IMR-90 (cell line): ENCODE measurements around the gene NEMP1. TPM values are rescaled to one million over a fixed set of nuclear protein-coding genes. Genes with fewer than 3 reads are reported as not detected.

Source experiments
- ATAC-seq: fragments of 200-7000 bp; cut with Tn5 transposase; 2 replicates; pipeline ENCODE4 v1.9.1; 2020; ENCODE audit warnings: low read depth, mild to moderate bottlenecking, moderate library complexity
- BruUV-seq: library from RNA; stranded (reverse); fragments of 400-500 nt; replicated peaks from 2 replicates; lab custom pipeline; 2021; lab: Mats Ljungman, UMichigan
- CTCF ChIA-PET: fragments of 300-600 bp; formaldehyde crosslinking; extraction: SDS; loops from one replicate; lab custom pipeline; 2021; ENCODE audit warnings: antibody characterized with exemption; lab: Yijun Ruan, JAX
- POLR2A ChIA-PET: fragments of 300-600 bp; sonication (Branson Sonifier 250); formaldehyde crosslinking; loops from one replicate; lab custom pipeline; 2022; ENCODE audit warnings: antibody characterized with exemption; ENCODE audit not compliant: unreplicated experiment; lab: Charles Lee
- DNase-seq: peaks from one replicate; pipeline ENCODE4 v3.0.0; 2013
- H2AFZ ChIP-seq: replicated peaks from 2 replicates; pipeline ENCODE3; 2013; ENCODE audit warnings: low read length, mild to moderate bottlenecking; ENCODE audit not compliant: poor library complexity
- H2AK5ac ChIP-seq: 2 replicates; pipeline ENCODE4 v1.6.1; 2013; ENCODE audit warnings: low read depth, low read length, inconsistent platforms
- H2AK9ac ChIP-seq: replicated peaks from 2 replicates; pipeline ENCODE3; 2013; ENCODE audit warnings: mild to moderate bottlenecking, low read depth, low read length, moderate library complexity; ENCODE audit not compliant: poor library complexity
- H2BK120ac ChIP-seq: 2 replicates; pipeline ENCODE4 v1.6.1; 2013; ENCODE audit warnings: low read depth, low read length, inconsistent platforms
- H2BK15ac ChIP-seq: 3 replicates; pipeline ENCODE4 v1.6.1; 2013; ENCODE audit warnings: low read depth, low read length, inconsistent platforms
- H2BK20ac ChIP-seq: 2 replicates; pipeline ENCODE4 v1.6.1; 2013; ENCODE audit warnings: low read depth, mild to moderate bottlenecking, inconsistent platforms, low read length, moderate library complexity
- H2BK5ac ChIP-seq: 2 replicates; pipeline ENCODE4 v1.6.1; 2013; ENCODE audit warnings: mild to moderate bottlenecking, low read depth, low read length, inconsistent platforms; ENCODE audit not compliant: poor library complexity, severe bottlenecking
- H3K14ac ChIP-seq: replicated peaks from 2 replicates; pipeline ENCODE4 v1.6.1; 2013; ENCODE audit warnings: low read depth, low read length, inconsistent platforms
- H3K18ac ChIP-seq: 2 replicates; pipeline ENCODE4 v1.6.1; 2013; ENCODE audit warnings: low read depth, low read length, control low read depth
- H3K23ac ChIP-seq: 2 replicates; pipeline ENCODE4 v1.6.1; 2013; ENCODE audit warnings: low read depth, low read length, inconsistent platforms
- H3K27ac ChIP-seq: 2 replicates; pipeline ENCODE4 v1.5.1; 2013; ENCODE audit warnings: mild to moderate bottlenecking, control low read depth, low read length; ENCODE audit not compliant: insufficient read depth
- H3K27me3 ChIP-seq: 2 replicates; pipeline ENCODE4 v1.6.1; 2013; ENCODE audit warnings: low read length; ENCODE audit not compliant: control insufficient read depth, insufficient read depth
- H3K36me3 ChIP-seq: 2 replicates; pipeline ENCODE4 v1.6.1; 2013; ENCODE audit warnings: low read length, mixed read lengths; ENCODE audit not compliant: control insufficient read depth, insufficient read depth
- H3K4ac ChIP-seq: 2 replicates; pipeline ENCODE4 v1.6.1; 2013; ENCODE audit warnings: low read depth, low read length, inconsistent platforms
- H3K4me1 ChIP-seq: 2 replicates; pipeline ENCODE4 v1.6.1; 2013; ENCODE audit warnings: low read length, mixed read lengths; ENCODE audit not compliant: control insufficient read depth, insufficient read depth
- H3K4me2 ChIP-seq: 2 replicates; pipeline ENCODE4 v1.6.1; 2013; ENCODE audit warnings: low read depth, mild to moderate bottlenecking, control low read depth, low read length, moderate library complexity
- H3K4me3 ChIP-seq: 2 replicates; pipeline ENCODE4 v1.5.1; 2013; ENCODE audit warnings: low read depth, mild to moderate bottlenecking, control low read depth, low read length, moderate library complexity; ENCODE audit not compliant: insufficient read depth
- H3K56ac ChIP-seq: 2 replicates; pipeline ENCODE4 v1.6.1; 2013; ENCODE audit warnings: low read length, inconsistent platforms; ENCODE audit not compliant: insufficient read depth; ENCODE audit errors: extremely low read depth
- H3K79me1 ChIP-seq, 2 experiments: 2 replicates each; pipeline ENCODE4 v1.6.1; 2013; ENCODE audit warnings: low read length in 2 of 2, inconsistent platforms in 1 of 2, low read depth in 1 of 2
- H3K9ac ChIP-seq: 2 replicates; pipeline ENCODE4 v1.6.1; 2013; ENCODE audit warnings: low read depth, low read length, control low read depth
- H3K9me1 ChIP-seq: 2 replicates; pipeline ENCODE4 v1.6.1; 2013; ENCODE audit warnings: low read length, inconsistent platforms; ENCODE audit not compliant: insufficient read depth
- H3K9me3 ChIP-seq: 2 replicates; pipeline ENCODE4 v1.6.1; 2013; ENCODE audit warnings: low read length; ENCODE audit not compliant: control insufficient read depth, insufficient read depth
- H4K20me1 ChIP-seq: 2 replicates; pipeline ENCODE4 v1.6.1; 2013; ENCODE audit warnings: low read length, inconsistent platforms; ENCODE audit not compliant: insufficient read depth
- H4K5ac ChIP-seq: 2 replicates; pipeline ENCODE4 v1.6.1; 2013; ENCODE audit warnings: mild to moderate bottlenecking, low read depth, low read length, control low read depth
- H4K8ac ChIP-seq, 2 experiments: 2 replicates each; pipeline ENCODE4 v1.6.1; 2013; ENCODE audit warnings: low read depth in 2 of 2, low read length in 2 of 2, control low read depth in 1 of 2, inconsistent platforms in 1 of 2
- H4K91ac ChIP-seq: 2 replicates; pipeline ENCODE4 v1.6.1; 2013; ENCODE audit warnings: low read depth, low read length, inconsistent platforms; ENCODE audit not compliant: insufficient read depth
- BHLHE40 ChIP-seq: fragments of 150-350 bp; IDR thresholded peaks from 2 replicates; pipeline ENCODE4 v1.6.1; 2016; ENCODE audit warnings: mild to moderate bottlenecking, low read depth, low read length
- CEBPB ChIP-seq: IDR thresholded peaks from 2 replicates; pipeline ENCODE4 v1.6.1; 2012; ENCODE audit warnings: low read depth, low read length, improper control_type of control experiment
- CHD1 ChIP-seq: IDR thresholded peaks from 2 replicates; pipeline ENCODE4 v1.6.1; 2012; ENCODE audit warnings: low read depth, low read length, improper control_type of control experiment
- MAZ ChIP-seq: IDR thresholded peaks from 2 replicates; pipeline ENCODE4 v1.6.1; 2012; ENCODE audit warnings: low read depth, mild to moderate bottlenecking, low read length, improper control_type of control experiment, moderate library complexity, borderline replicate concordance
- MXI1 ChIP-seq: IDR thresholded peaks from 2 replicates; pipeline ENCODE4 v1.6.1; 2012; ENCODE audit warnings: low read depth, mild to moderate bottlenecking, low read length, moderate library complexity, borderline replicate concordance
- NFE2L2 ChIP-seq: fragments of 150-350 bp; IDR thresholded peaks from 2 replicates; pipeline ENCODE4 v1.6.1; 2016; ENCODE audit warnings: low read depth, mild to moderate bottlenecking, low read length
- POLR2A ChIP-seq: IDR thresholded peaks from 2 replicates; pipeline ENCODE4 v1.6.1; 2012; ENCODE audit warnings: mild to moderate bottlenecking, low read depth, low read length
- SMC3 ChIP-seq: fragments of 150-350 bp; IDR thresholded peaks from 2 replicates; pipeline ENCODE4 v1.6.1; 2016; ENCODE audit warnings: low read depth, mild to moderate bottlenecking, antibody characterized with exemption, low read length, moderate library complexity
- WGBS, 2 experiments: methylation state at CpG; one replicate each; pipeline versions ENCODE4 v1.1.5 to v1.1.7; 2013; ENCODE audit warnings: missing lambda C conversion rate in 2 of 2; ENCODE audit not compliant: insufficient read length in 1 of 2; ENCODE audit errors: extremely low coverage in 2 of 2; 5-methylcytosine and 5-hydroxymethylcytosine counted together
- dilution Hi-C: fragments of 300-500 bp; cut with HindIII; formaldehyde crosslinking; loops from one replicate; pipeline ENCODE4 v1.14.3; 2018; ENCODE audit warnings: low sequenced_read_pairs; ENCODE audit not compliant: unreplicated experiment
- in situ Hi-C: fragments of 300-500 bp; cut with MboI; formaldehyde crosslinking; loops from 3 replicates; pipeline ENCODE4 v1.14.3; 2019; ENCODE audit warnings: low sequenced_read_pairs, inconsistent platforms, mixed read lengths
- intact Hi-C: fragments of 100-400 bp; cut with micrococcal nuclease; formaldehyde crosslinking; loops from 2 replicates; pipeline ENCODE4 v1.10.0; 2022
- polyA plus RNA-seq, 3 experiments: library from polyadenylated mRNA; depleted of rRNA; stranded (reverse); fragments of >200 nt; gene quantifications; 2 replicates each; pipeline ENCODE4 v1.2.3, GENCODE V29; 2012; ENCODE audit warnings: low replicate concordance in 1 of 3
- total RNA-seq: library from RNA; depleted of rRNA; stranded (reverse); fragments of >200 nt; gene quantifications from 2 replicates; pipeline ENCODE4 v1.2.3, GENCODE V29; 2012
- TF ChIP-seq, protein P1 (sequence below): fragments of 150-350 bp; IDR thresholded peaks from 2 replicates; pipeline ENCODE4 v1.6.1; 2016; ENCODE audit warnings: low read depth, mild to moderate bottlenecking, low read length, moderate library complexity, borderline replicate concordance
- TF ChIP-seq, protein P2 (sequence below): fragments of 150-350 bp; IDR thresholded peaks from 2 replicates; pipeline ENCODE4 v1.6.1; 2017; ENCODE audit warnings: mild to moderate bottlenecking, antibody characterized with exemption, low read length, low read depth

NEMP1 gene
- total and polyA plus RNA-seq, 2 of the 4 experiments (the other 2 are of a cell fraction), result 8.9 to 10.9 TPM

GRCh38 chr12:57088354-57089270 is 10.0 kb upstream of the NEMP1 start, which contains the start of gene NAB2:
TSS of gene NAB2 (plus strand) at chr12:57089114. CDS start at chr12:57089272, 158 bp downstream.
- Histone ChIP-seq H2AFZ (peak within 1 kb of the TSS; percentile 86), H3K36me3 (peaks cover 32% of the 10 kb centered on the region), H3K4me1 (peaks cover 32% of the 10 kb centered on the region), H3K14ac (peak within 1 kb of the TSS; percentile 100), H3K27ac (peak within 1 kb of the TSS; percentile 99), H3K56ac (peak within 1 kb of the TSS; percentile 99), H2BK15ac (peak within 1 kb of the TSS; percentile 86; the same call in 2 of the 3 replicates), H3K9me3 (no peaks in the 10 kb centered on the region), H3K4me2 (peak within 1 kb of the TSS; percentile 92), H3K18ac (peak within 1 kb of the TSS; percentile 96), H3K9ac (peak within 1 kb of the TSS; percentile 100), H3K23ac (peak within 1 kb of the TSS; percentile 100), H4K91ac (peak within 1 kb of the TSS; percentile 98), H2BK120ac (peak within 1 kb of the TSS; percentile 93), H4K20me1 (peaks cover 44% of the 10 kb centered on the region), H3K4me3 (peak within 1 kb of the TSS; percentile 98), H3K27me3 (no peaks in the 10 kb centered on the region), H4K5ac (peak within 1 kb of the TSS; percentile 96), H2AK5ac (peak within 1 kb of the TSS; percentile 100), H3K79me1 (peaks cover 5 to 52% of the 10 kb centered on the region in 2 experiments; a peak in 3 of 4 replicates), H2BK20ac (peak within 1 kb of the TSS; percentile 64; the same call in 1 of the 2 replicates), H3K4ac (peak within 1 kb of the TSS; percentile 100), H2BK5ac (peak within 1 kb of the TSS; percentile 99), H4K8ac (peak within 1 kb of the TSS; percentile 96 to 99), H2AK9ac (peak within 1 kb of the TSS; percentile 100), H3K9me1 (peaks cover 6% of the 10 kb centered on the region)
- WGBS, 2 experiments, result 1% methylated on average over 17 of the region's 91 CpGs; no CpG with 5 or more reads in 1 of the 2 experiments
- ChIA-PET CTCF (no interaction called here), POLR2A (interaction anchor here (0.5 to 1.6 kb wide), 7 partner anchors 9 to 101 kb away, joined by 3 to 9 read pairs (median 3); partner anchors contain the start of genes NEMP1 and STAT6)
- intact Hi-C loops (loop anchor here (1.0 to 2.0 kb wide), 2 partner anchors 16 to 23 kb away; partner anchors contain the start of gene STAT6), in situ Hi-C loops (no loop called here), dilution Hi-C loops (no loop called here)
- ATAC-seq (peak; percentile 50), DNase-seq (peak; percentile 97)
- TF ChIP-seq, protein P1, sequence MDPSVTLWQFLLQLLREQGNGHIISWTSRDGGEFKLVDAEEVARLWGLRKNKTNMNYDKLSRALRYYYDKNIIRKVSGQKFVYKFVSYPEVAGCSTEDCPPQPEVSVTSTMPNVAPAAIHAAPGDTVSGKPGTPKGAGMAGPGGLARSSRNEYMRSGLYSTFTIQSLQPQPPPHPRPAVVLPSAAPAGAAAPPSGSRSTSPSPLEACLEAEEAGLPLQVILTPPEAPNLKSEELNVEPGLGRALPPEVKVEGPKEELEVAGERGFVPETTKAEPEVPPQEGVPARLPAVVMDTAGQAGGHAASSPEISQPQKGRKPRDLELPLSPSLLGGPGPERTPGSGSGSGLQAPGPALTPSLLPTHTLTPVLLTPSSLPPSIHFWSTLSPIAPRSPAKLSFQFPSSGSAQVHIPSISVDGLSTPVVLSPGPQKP, result no peak
- TF ChIP-seq SMC3 (no peak), POLR2A (peak; percentile 86), NFE2L2 (no peak), MXI1 (peak; percentile 87), CHD1 (peak; percentile 93; the same call in 1 of the 2 replicates), CEBPB (peak; percentile 98), BHLHE40 (peak; percentile 94), MAZ (peak; percentile 92)
- TF ChIP-seq, protein P2, sequence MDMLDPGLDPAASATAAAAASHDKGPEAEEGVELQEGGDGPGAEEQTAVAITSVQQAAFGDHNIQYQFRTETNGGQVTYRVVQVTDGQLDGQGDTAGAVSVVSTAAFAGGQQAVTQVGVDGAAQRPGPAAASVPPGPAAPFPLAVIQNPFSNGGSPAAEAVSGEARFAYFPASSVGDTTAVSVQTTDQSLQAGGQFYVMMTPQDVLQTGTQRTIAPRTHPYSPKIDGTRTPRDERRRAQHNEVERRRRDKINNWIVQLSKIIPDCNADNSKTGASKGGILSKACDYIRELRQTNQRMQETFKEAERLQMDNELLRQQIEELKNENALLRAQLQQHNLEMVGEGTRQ, result peak; percentile 93
- no TSS peak for BruUV-seq
